Activated naive CD4-positive, alpha-beta T cell (primary cell): ENCODE data around the gene ISYNA1.
A peak's percentile ranks its signal among the peaks of the same experiment; 100 is the strongest.
"Not testable (repeated sequence)": the region's sequence is repeated elsewhere in the genome, so short reads cannot be mapped to it uniquely, and the experiment has no call there.

Experiments used
- DNase-seq, 4 experiments: peaks; one replicate each; lab custom pipeline; 2025; lab: John Stamatoyannopoulos, UW

ISYNA1 gene

GRCh38 chr19:18419195-18419698 is 18.7 kb downstream of the ISYNA1 start, which contains the start of gene SSBP4:
TSS of gene SSBP4 (plus strand) at chr19:18419398. CDS start at chr19:18419649, 251 bp downstream.
- peak in 2 of 4 experiments; percentile 41 to 67 for DNase-seq

GRCh38 chr19:18418483-18419194 is 19.3 kb downstream of the ISYNA1 start:
- peak in 1 of 4 experiments; percentile 50 for DNase-seq

- DNase-seq, result no peak
Observed at GRCh38 chr19:18418029-18418482, 19.9 kb downstream of the ISYNA1 start.

- no peak for DNase-seq
Observed at GRCh38 chr19:18417250-18418028, 20.5 kb downstream of the ISYNA1 start.

GRCh38 chr19:18416778-18417249 is 21.1 kb downstream of the ISYNA1 start:
- DNase-seq, result no peak

GRCh38 chr19:18415178-18415867 is 22.6 kb downstream of the ISYNA1 start:
- no peak for DNase-seq

- DNase-seq, result no peak
Observed at GRCh38 chr19:18414504-18415177, 23.3 kb downstream of the ISYNA1 start.

GRCh38 chr19:18412610-18413239 is 25.2 kb downstream of the ISYNA1 start:
- no peak for DNase-seq

GRCh38 chr19:18408053-18408476 is 29.9 kb downstream of the ISYNA1 start:
- DNase-seq, result no peak

- no peak for DNase-seq
Observed at GRCh38 chr19:18406749-18407148, 31.2 kb downstream of the ISYNA1 start.

- DNase-seq, result not testable (repeated sequence)
Observed at GRCh38 chr19:18405754-18406153, 32.2 kb downstream of the ISYNA1 start.

GRCh38 chr19:18402455-18403248 is 35.3 kb downstream of the ISYNA1 start:
- not testable (repeated sequence) for DNase-seq

GRCh38 chr19:18401580-18402112 is 36.3 kb downstream of the ISYNA1 start:
- DNase-seq, result no peak

- no peak for DNase-seq
Observed at GRCh38 chr19:18399008-18399407, 38.9 kb downstream of the ISYNA1 start.

GRCh38 chr19:18397242-18398202 is 40.4 kb downstream of the ISYNA1 start, which contains the start of gene LRRC25:
TSS of gene LRRC25 (minus strand) at chr19:18397622. CDS start at chr19:18396963, 659 bp downstream.
- DNase-seq, result no peak

- DNase-seq, result no peak
Observed at GRCh38 chr19:18396471-18397241, 41.3 kb downstream of the ISYNA1 start.

GRCh38 chr19:18393836-18394235 is 44.1 kb downstream of the ISYNA1 start:
- no peak for DNase-seq

- DNase-seq, result no peak
Observed at GRCh38 chr19:18392926-18393325, 45.0 kb downstream of the ISYNA1 start.
